GM10248 (cell line): Measurements from ENCODE around the gene CBX5.

Experiments used
- CTCF ChIA-PET: fragments of 300-600 bp; sonication (Branson Sonifier 250); formaldehyde crosslinking; extraction: SDS; loops from one replicate; lab custom pipeline; 2021; ENCODE audit warnings: antibody characterized with exemption; lab: Yijun Ruan, JAX
- POLR2A ChIA-PET: fragments of 350-650 bp; sonication (Branson Sonifier 250); formaldehyde crosslinking; extraction: SDS; loops from one replicate; lab custom pipeline; 2020; ENCODE audit warnings: antibody characterized with exemption; lab: Yijun Ruan, JAX
- DNase-seq: peaks from one replicate; pipeline ENCODE4 v3.0.0; 2012; ENCODE audit errors: extremely low spot score
- CTCF ChIP-seq: IDR thresholded peaks from 2 replicates; pipeline ENCODE4 v1.5.1; 2012; ENCODE audit warnings: mild to moderate bottlenecking, low read depth; ENCODE audit errors: extremely low read depth, missing control alignments, control extremely low read depth

Gene CBX5

GRCh38 chr12:54207539-54208294, 72.2 kb downstream of the CBX5 start:
- DNase-seq, result peak; percentile 84
- TF ChIP-seq CTCF, result peak; percentile 99
- POLR2A ChIA-PET, result no interaction called here
- CTCF ChIA-PET, result interaction anchor here (0.6 to 7.9 kb wide), 51 partner anchors 8 to 491 kb away, joined by 3 to 139 read pairs (median 6); partner anchors contain the start of genes COPZ1, HOXC10, HOXC11 and HOXC4

DNA sequence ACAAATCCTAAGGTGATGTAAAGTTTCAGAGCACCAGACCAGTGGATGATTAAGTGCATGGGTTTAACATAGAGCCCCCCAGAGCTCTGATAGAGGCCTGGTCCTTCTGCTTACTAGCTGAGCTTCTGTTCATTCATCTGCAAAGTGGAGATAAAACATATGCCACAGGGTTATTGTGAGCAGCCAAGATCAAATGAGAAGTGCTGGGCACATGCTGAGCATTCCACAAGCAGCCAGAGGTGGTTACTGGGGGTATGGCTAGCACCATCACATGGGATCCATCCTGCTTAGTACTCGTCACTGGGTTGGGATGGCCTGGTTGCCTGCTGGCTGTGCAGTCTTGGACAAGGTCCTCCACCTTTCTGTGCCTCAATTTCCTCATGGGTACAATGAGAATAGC, 73.1 kb downstream of the CBX5 start:
- POLR2A ChIA-PET, result no interaction called here
- CTCF ChIA-PET, result interaction anchor here (0.6 to 7.9 kb wide), 43 partner anchors 9 to 490 kb away, joined by 3 to 139 read pairs (median 8); partner anchors contain the start of genes COPZ1, HOXC10, HOXC11 and HOXC5
- TF ChIP-seq CTCF, result no peak
- no peak for DNase-seq

- CTCF ChIA-PET, result interaction anchor here (1.0 to 7.9 kb wide), 9 partner anchors 8 to 218 kb away, joined by 3 to 139 read pairs (median 63); partner anchors contain the start of genes HOXC10, HOXC5, HOXC8 and SMUG1
- POLR2A ChIA-PET, result no interaction called here
- no peak for DNase-seq
- no peak for TF ChIP-seq CTCF
These were observed 75.6 kb downstream of the CBX5 start for GRCh38 chr12:54204316-54204715.

- DNase-seq, result peak; percentile 83
- TF ChIP-seq CTCF, result peak; percentile 78
- POLR2A ChIA-PET, result no interaction called here
- CTCF ChIA-PET, result interaction anchor here (0.6 to 5.8 kb wide), 41 partner anchors 9 to 259 kb away, joined by 3 to 122 read pairs (median 5); partner anchors contain the start of genes HOXC10, HOXC5, HOXC6 and HOXC8
These were observed 78.7 kb downstream of the CBX5 start for GRCh38 chr12:54201001-54201794.

- DNase-seq, result no peak
- ChIA-PET CTCF (interaction anchor here (0.9 to 5.8 kb wide), 26 partner anchors 9 to 258 kb away, joined by 3 to 122 read pairs (median 8); partner anchors contain the start of genes HOXC10, HOXC5, HOXC6 and HOXC8), POLR2A (no interaction called here)
- no peak for TF ChIP-seq CTCF
These were observed 79.5 kb downstream of the CBX5 start for GRCh38 chr12:54200412-54200811.

GRCh38 chr12:54199917-54200316, 80.0 kb downstream of the CBX5 start:
- CTCF ChIA-PET, result interaction anchor here (1.8 to 5.8 kb wide), 11 partner anchors 9 to 213 kb away, joined by 4 to 122 read pairs (median 23); partner anchors contain the start of genes HOXC10, HOXC5, HOXC6 and HOXC8

More at GRCh38 chr12:54199917-54200316, 80.0 kb downstream of the CBX5 start:
- no peak for DNase-seq
- no peak for TF ChIP-seq CTCF
- POLR2A ChIA-PET, result no interaction called here
